ENCODE results near the gene FARSB. TPM values are rescaled to one million over a fixed set of nuclear protein-coding genes. Genes with fewer than 3 reads are reported as not detected.

The FARSB gene
- total RNA-seq, 1 experiment from 2014 or later, result 50.2 TPM

GRCh38 chr2:222683805-222684204, 27.9 kb upstream of the FARSB start:
- Histone ChIP-seq H3F3A (ENCODE audit: insufficient read depth, low read depth) (no peaks in the 10 kb centered on the region), H3K27ac (no peak overlapping the region), H3K27me3 (ENCODE audit: insufficient read depth, low read depth) (no peaks in the 10 kb centered on the region), H3K79me2 (ENCODE audit: low read depth) (no peaks in the 10 kb centered on the region), H4K20me1 (ENCODE audit: insufficient read depth) (no peaks in the 10 kb centered on the region), H3K4me3 (no peak overlapping the region), H3K9me3 (ENCODE audit: insufficient read depth, low read depth) (no peaks in the 10 kb centered on the region), H3K4me2 (no peak overlapping the region), H3K4me1 (replicated peaks; ENCODE audit: insufficient read depth) (no peaks in the 10 kb centered on the region), H2AFZ (peak overlapping the region; percentile 3; the same call in 1 of the 2 replicates), H3K36me3 (ENCODE audit: low read depth) (no peaks in the 10 kb centered on the region), H3K9me2 (ENCODE audit: insufficient read depth) (no peaks in the 10 kb centered on the region)
- intact Hi-C loops (cut with micrococcal nuclease; ENCODE audit: unreplicated experiment), result no loop called here
- TF ChIP-seq CTCF (conservative IDR thresholded peaks at IDR 0.05) (no peak), EZH2 (IDR thresholded peaks at IDR 0.05; ENCODE audit: low read depth) (no peak)
- peak in 1 of 2 experiments; percentile 22 for DNase-seq
- ChIA-PET CTCF (no interaction called here), POLR2A (ENCODE audit: unreplicated experiment) (no interaction called here)
- BruUV-seq (replicated peaks), result no TSS peak

GRCh38 chr2:222677981-222678380, 22.1 kb upstream of the FARSB start:
- no peaks in the 10 kb centered on the region for H4K20me1 ChIP-seq (ENCODE audit: insufficient read depth)
- H3K4me2 ChIP-seq, result no peak overlapping the region
- no TSS peak for BruUV-seq (replicated peaks)
- no peak overlapping the region for H2AFZ ChIP-seq
- H3K4me1 ChIP-seq (replicated peaks; ENCODE audit: insufficient read depth), result no peaks in the 10 kb centered on the region
- H3K27ac ChIP-seq, result no peak overlapping the region
- no peaks in the 10 kb centered on the region for H3K36me3 ChIP-seq (ENCODE audit: low read depth)
- no peaks in the 10 kb centered on the region for H3F3A ChIP-seq (ENCODE audit: insufficient read depth, low read depth)
- no peaks in the 10 kb centered on the region for H3K27me3 ChIP-seq (ENCODE audit: insufficient read depth, low read depth)
- ChIA-PET POLR2A (ENCODE audit: unreplicated experiment) (no interaction called here), CTCF (no interaction called here)
- DNase-seq, result no peak
- intact Hi-C loops (cut with micrococcal nuclease; ENCODE audit: unreplicated experiment), result no loop called here
- no peak for TF ChIP-seq EZH2 (IDR thresholded peaks at IDR 0.05; ENCODE audit: low read depth)
- no peaks in the 10 kb centered on the region for H3K9me3 ChIP-seq (ENCODE audit: insufficient read depth, low read depth)
- H3K4me3 ChIP-seq, result no peak overlapping the region
- H3K9me2 ChIP-seq (ENCODE audit: insufficient read depth), result no peaks in the 10 kb centered on the region
- no peaks in the 10 kb centered on the region for H3K79me2 ChIP-seq (ENCODE audit: low read depth)

GRCh38 chr2:222673883-222674282, 18.0 kb upstream of the FARSB start:
- Histone ChIP-seq H2AFZ (0 out of 2 replicates have a peak overlapping the region, but pooled peaks have one; percentile 13), H3K4me3 (no peak overlapping the region), H4K20me1 (ENCODE audit: insufficient read depth) (no peaks in the 10 kb centered on the region), H3K36me3 (ENCODE audit: low read depth) (no peaks in the 10 kb centered on the region), H3K9me2 (ENCODE audit: insufficient read depth) (no peaks in the 10 kb centered on the region), H3K4me2 (no peak overlapping the region), H3K4me1 (replicated peaks; ENCODE audit: insufficient read depth) (peaks cover 20% of the 10 kb centered on the region), H3K27me3 (ENCODE audit: insufficient read depth, low read depth) (no peaks in the 10 kb centered on the region), H3F3A (ENCODE audit: insufficient read depth, low read depth) (peaks cover 9% of the 10 kb centered on the region; the same call in 1 of the 2 replicates), H3K9me3 (ENCODE audit: insufficient read depth, low read depth) (no peaks in the 10 kb centered on the region), H3K27ac (no peak overlapping the region), H3K79me2 (ENCODE audit: low read depth) (no peaks in the 10 kb centered on the region)
- DNase-seq, result no peak
- TF ChIP-seq CTCF (conservative IDR thresholded peaks at IDR 0.05), result no peak
- no peak for TF ChIP-seq EZH2 (IDR thresholded peaks at IDR 0.05; ENCODE audit: low read depth)
- intact Hi-C loops (cut with micrococcal nuclease; ENCODE audit: unreplicated experiment), result no loop called here
- ChIA-PET POLR2A (ENCODE audit: unreplicated experiment) (no interaction called here), CTCF (no interaction called here)
- no TSS peak for BruUV-seq (replicated peaks)

GRCh38 chr2:222673273-222673672, 17.4 kb upstream of the FARSB start:
- H3K4me3 ChIP-seq, result no peak overlapping the region
- ChIA-PET POLR2A (ENCODE audit: unreplicated experiment) (no interaction called here), CTCF (no interaction called here)
- intact Hi-C loops (cut with micrococcal nuclease; ENCODE audit: unreplicated experiment), result no loop called here
- no peaks in the 10 kb centered on the region for H3K79me2 ChIP-seq (ENCODE audit: low read depth)
- H3K9me2 ChIP-seq (ENCODE audit: insufficient read depth), result no peaks in the 10 kb centered on the region
- H3K9me3 ChIP-seq (ENCODE audit: insufficient read depth, low read depth), result no peaks in the 10 kb centered on the region
- no peaks in the 10 kb centered on the region for H3K36me3 ChIP-seq (ENCODE audit: low read depth)
- H3K27me3 ChIP-seq (ENCODE audit: insufficient read depth, low read depth), result no peaks in the 10 kb centered on the region
- H3F3A ChIP-seq (ENCODE audit: insufficient read depth, low read depth), result peaks cover 9% of the 10 kb centered on the region; the same call in 1 of the 2 replicates
- H3K27ac ChIP-seq, result no peak overlapping the region
- H3K4me1 ChIP-seq (replicated peaks; ENCODE audit: insufficient read depth), result peaks cover 26% of the 10 kb centered on the region
- H3K4me2 ChIP-seq, result no peak overlapping the region
- no peaks in the 10 kb centered on the region for H4K20me1 ChIP-seq (ENCODE audit: insufficient read depth)
- H2AFZ ChIP-seq, result 0 out of 2 replicates have a peak overlapping the region, but pooled peaks have one; percentile 13
- BruUV-seq (replicated peaks), result no TSS peak
- TF ChIP-seq CTCF (conservative IDR thresholded peaks at IDR 0.05) (no peak), EZH2 (IDR thresholded peaks at IDR 0.05; ENCODE audit: low read depth) (no peak)
- no peak for DNase-seq
